ENCODE measurements around the gene NLGN1. TPM values are rescaled to one million over a fixed set of nuclear protein-coding genes. Genes with fewer than 3 reads are reported as not detected.

The NLGN1 gene
- polyA plus RNA-seq, 2 of the 4 experiments (the other 2 are of a cell fraction), result not detected

- ChIA-PET CTCF (no interaction called here), POLR2A (no interaction called here)
- no peak overlapping the region for H3K4me3 ChIP-seq
- WGBS (ENCODE audit: missing lambda C conversion rate), result 18% methylated on average over 4 of the region's 4 CpGs
- H3K27ac ChIP-seq, result no peak overlapping the region
- no peaks in the 10 kb centered on the region for H3K9me3 ChIP-seq
- ATAC-seq (no peak), FAIRE-seq (no peak), DNase-seq (ENCODE audit: low read depth in 1 of 2, low spot score in 1 of 2) (no peak)
- H3K4me1 ChIP-seq, result no peaks in the 10 kb centered on the region
- TF ChIP-seq E2F6 (IDR thresholded peaks at IDR 0.05; ENCODE audit: borderline replicate concordance, low read depth) (no peak), USF2 (IDR thresholded peaks at IDR 0.05) (no peak), NPAS2 (CRISPR knock-in tag; IDR thresholded peaks at IDR 0.05; ENCODE audit: borderline replicate concordance) (no peak), EHMT2 (IDR thresholded peaks at IDR 0.05; ENCODE audit: low read depth) (no peak), CTCF (IDR thresholded peaks at IDR 0.05) (no peak), CHD4 (IDR thresholded peaks at IDR 0.05; ENCODE audit: borderline replicate concordance) (no peak), TP53 (CRISPR knock-in tag; IDR thresholded peaks at IDR 0.05) (no peak), MAFK (IDR thresholded peaks at IDR 0.05; ENCODE audit: partially characterized antibody) (no peak), SREBF2 (IDR thresholded peaks at IDR 0.05) (no peak), ATOH8 (CRISPR knock-in tag; IDR thresholded peaks at IDR 0.05; ENCODE audit: low read depth) (no peak), HMGXB4 (CRISPR knock-in tag; IDR thresholded peaks at IDR 0.05; ENCODE audit: borderline replicate concordance) (no peak), NFE2L2 (conservative IDR thresholded peaks at IDR 0.05; ENCODE audit: low read length) (no peak), FOSB (CRISPR knock-in tag; IDR thresholded peaks at IDR 0.05) (no peak), KDM1A (IDR thresholded peaks at IDR 0.05; ENCODE audit: low read depth) (no peak), EP300 (IDR thresholded peaks at IDR 0.05) (no peak), MAZ (IDR thresholded peaks at IDR 0.05; ENCODE audit: borderline replicate concordance, low read depth, low read length) (no peak)
- H3K4me2 ChIP-seq, result no peak overlapping the region
These were observed 514.6 kb downstream of the NLGN1 start for GRCh38 chr3:173912126-173912525.

GRCh38 chr3:173913397-173913796 is 515.9 kb downstream of the NLGN1 start:
- no peak overlapping the region for H3K4me3 ChIP-seq
- POLR2A ChIA-PET, result no interaction called here
- TF ChIP-seq ZSCAN20 (CRISPR knock-in tag; IDR thresholded peaks at IDR 0.05) (no peak), HOXB5 (CRISPR knock-in tag; IDR thresholded peaks at IDR 0.05) (no peak), ZC3H11A (IDR thresholded peaks at IDR 0.05) (no peak), TFCP2L1 (CRISPR knock-in tag; IDR thresholded peaks at IDR 0.05) (no peak), KDM1A (IDR thresholded peaks at IDR 0.05; ENCODE audit: low read depth) (no peak), FOSB (CRISPR knock-in tag; IDR thresholded peaks at IDR 0.05) (no peak), HOXA7 (CRISPR knock-in tag; IDR thresholded peaks at IDR 0.05) (no peak), POLR2AphosphoS2 (conservative IDR thresholded peaks at IDR 0.05; ENCODE audit: low read length) (no peak)
- H3K27ac ChIP-seq, result no peak overlapping the region
- no peaks in the 10 kb centered on the region for H3K4me1 ChIP-seq
- FAIRE-seq (no peak), DNase-seq (ENCODE audit: low read depth in 1 of 2, low spot score in 1 of 2) (no peak), ATAC-seq (no peak)
- 3% methylated on average over 2 of the region's 2 CpGs for WGBS (ENCODE audit: missing lambda C conversion rate)
- no peak overlapping the region for H3K4me2 ChIP-seq
- CTCF ChIA-PET, result no interaction called here
- no peaks in the 10 kb centered on the region for H3K9me3 ChIP-seq
